C4-2B (cell line): Measurements from ENCODE around the gene STYXL2.

Source experiments
- H3K27ac ChIP-seq: fragments of 450-650 bp; 2 replicates; pipeline ENCODE4 v1.5.1; 2017
- CTCF ChIP-seq: fragments of 450-650 bp; conservative IDR thresholded peaks from 2 replicates; pipeline ENCODE4 v1.5.1; 2017; ENCODE audit warnings: mild to moderate bottlenecking
- ZFX ChIP-seq: fragments of 450-650 bp; IDR thresholded peaks from 2 replicates; pipeline ENCODE4 v1.6.1; 2017

Gene STYXL2

GRCh38 chr1:167059045-167059808 is 34.6 kb upstream of the STYXL2 start:
- peak overlapping the region; percentile 27; the same call in 1 of the 2 replicates for H3K27ac ChIP-seq
- TF ChIP-seq ZFX (no peak), CTCF (peak; percentile 94)

GRCh38 chr1:167059809-167060107 is 34.1 kb upstream of the STYXL2 start:
- TF ChIP-seq CTCF (no peak), ZFX (no peak)
- no peak overlapping the region for H3K27ac ChIP-seq

GRCh38 chr1:167060141-167061072 is 33.5 kb upstream of the STYXL2 start:
- TF ChIP-seq ZFX (no peak), CTCF (no peak; the same call in 1 of the 2 replicates)
- no peak overlapping the region for H3K27ac ChIP-seq

GRCh38 chr1:167061073-167061464 is 32.8 kb upstream of the STYXL2 start:
- no peak overlapping the region for H3K27ac ChIP-seq
- no peak for TF ChIP-seq ZFX
- TF ChIP-seq CTCF = no peak

GRCh38 chr1:167064621-167065020 is 29.3 kb upstream of the STYXL2 start:
- TF ChIP-seq CTCF (no peak), ZFX (no peak)
- no peak overlapping the region for H3K27ac ChIP-seq

GRCh38 chr1:167065471-167065870 is 28.4 kb upstream of the STYXL2 start:
- TF ChIP-seq CTCF (no peak), ZFX (no peak)
- H3K27ac ChIP-seq = no peak overlapping the region
